ENCODE measurements around the gene CKAP4.

- TF ChIP-seq, protein P1, sequence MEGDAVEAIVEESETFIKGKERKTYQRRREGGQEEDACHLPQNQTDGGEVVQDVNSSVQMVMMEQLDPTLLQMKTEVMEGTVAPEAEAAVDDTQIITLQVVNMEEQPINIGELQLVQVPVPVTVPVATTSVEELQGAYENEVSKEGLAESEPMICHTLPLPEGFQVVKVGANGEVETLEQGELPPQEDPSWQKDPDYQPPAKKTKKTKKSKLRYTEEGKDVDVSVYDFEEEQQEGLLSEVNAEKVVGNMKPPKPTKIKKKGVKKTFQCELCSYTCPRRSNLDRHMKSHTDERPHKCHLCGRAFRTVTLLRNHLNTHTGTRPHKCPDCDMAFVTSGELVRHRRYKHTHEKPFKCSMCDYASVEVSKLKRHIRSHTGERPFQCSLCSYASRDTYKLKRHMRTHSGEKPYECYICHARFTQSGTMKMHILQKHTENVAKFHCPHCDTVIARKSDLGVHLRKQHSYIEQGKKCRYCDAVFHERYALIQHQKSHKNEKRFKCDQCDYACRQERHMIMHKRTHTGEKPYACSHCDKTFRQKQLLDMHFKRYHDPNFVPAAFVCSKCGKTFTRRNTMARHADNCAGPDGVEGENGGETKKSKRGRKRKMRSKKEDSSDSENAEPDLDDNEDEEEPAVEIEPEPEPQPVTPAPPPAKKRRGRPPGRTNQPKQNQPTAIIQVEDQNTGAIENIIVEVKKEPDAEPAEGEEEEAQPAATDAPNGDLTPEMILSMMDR (conservative IDR thresholded peaks at IDR 0.05): no peak
- no peak for TF ChIP-seq ZFX (IDR thresholded peaks at IDR 0.05)
These were observed 49.3 kb upstream of the CKAP4 start for GRCh38 chr12:106297075-106297474.

All from C4-2B (cell line).